ENCODE measurements around the gene CCDC134.
"Not testable (repeated sequence)": the region's sequence is repeated elsewhere in the genome, so short reads cannot be mapped to it uniquely, and the experiment has no call there.

The CCDC134 gene

GRCh38 chr22:41822317-41823057 lies 22.0 kb downstream of the CCDC134 start:
- DNase-seq (ENCODE audit: low spot score) (peak; percentile 86), FAIRE-seq (peak; percentile 86)

DNA sequence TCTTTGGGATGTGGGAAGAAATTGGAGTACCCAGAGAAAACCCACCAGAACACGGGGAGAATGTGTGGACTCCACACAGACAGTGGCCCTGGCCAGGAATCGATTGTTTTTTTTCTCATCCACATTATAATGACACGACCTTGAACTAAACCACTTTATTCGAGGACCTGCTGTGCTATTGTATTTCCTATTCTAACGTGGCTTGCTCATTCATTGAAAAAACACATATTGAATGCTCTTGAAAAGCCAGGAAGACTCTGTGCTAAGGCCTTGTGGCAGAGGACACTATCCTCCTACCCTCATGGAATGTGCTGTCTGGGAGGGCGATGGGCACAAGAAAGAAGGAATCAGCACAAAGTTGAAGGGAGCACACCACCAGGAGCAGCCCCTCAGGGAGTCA lies 23.3 kb downstream of the CCDC134 start:
- no peak for FAIRE-seq
- DNase-seq (ENCODE audit: low spot score): no peak

DNA sequence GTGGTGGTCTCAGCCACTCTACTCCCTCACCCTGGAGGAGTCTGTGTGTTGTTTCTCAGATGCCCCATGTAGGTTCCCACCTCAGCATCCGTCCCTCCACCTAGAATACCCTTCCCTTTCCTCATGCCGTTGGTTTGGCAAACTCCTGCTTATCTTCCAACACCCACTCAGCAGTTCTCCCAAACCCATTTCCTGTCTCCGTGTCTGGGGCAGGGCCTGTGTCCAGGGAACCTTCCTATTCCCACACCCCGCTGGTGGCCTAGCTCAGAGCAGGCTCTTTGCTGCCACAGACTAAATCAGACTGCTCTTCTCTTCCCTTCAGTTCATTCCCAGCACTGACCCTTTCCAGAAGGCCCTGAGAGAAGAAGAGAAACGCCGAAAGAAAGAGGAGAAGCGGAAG lies 24.9 kb downstream of the CCDC134 start:
- DNase-seq (ENCODE audit: low spot score) (no peak), FAIRE-seq (no peak)

GRCh38 chr22:41826021-41826420 lies 25.5 kb downstream of the CCDC134 start:
- DNase-seq (ENCODE audit: low spot score) (no peak), FAIRE-seq (no peak)

DNA sequence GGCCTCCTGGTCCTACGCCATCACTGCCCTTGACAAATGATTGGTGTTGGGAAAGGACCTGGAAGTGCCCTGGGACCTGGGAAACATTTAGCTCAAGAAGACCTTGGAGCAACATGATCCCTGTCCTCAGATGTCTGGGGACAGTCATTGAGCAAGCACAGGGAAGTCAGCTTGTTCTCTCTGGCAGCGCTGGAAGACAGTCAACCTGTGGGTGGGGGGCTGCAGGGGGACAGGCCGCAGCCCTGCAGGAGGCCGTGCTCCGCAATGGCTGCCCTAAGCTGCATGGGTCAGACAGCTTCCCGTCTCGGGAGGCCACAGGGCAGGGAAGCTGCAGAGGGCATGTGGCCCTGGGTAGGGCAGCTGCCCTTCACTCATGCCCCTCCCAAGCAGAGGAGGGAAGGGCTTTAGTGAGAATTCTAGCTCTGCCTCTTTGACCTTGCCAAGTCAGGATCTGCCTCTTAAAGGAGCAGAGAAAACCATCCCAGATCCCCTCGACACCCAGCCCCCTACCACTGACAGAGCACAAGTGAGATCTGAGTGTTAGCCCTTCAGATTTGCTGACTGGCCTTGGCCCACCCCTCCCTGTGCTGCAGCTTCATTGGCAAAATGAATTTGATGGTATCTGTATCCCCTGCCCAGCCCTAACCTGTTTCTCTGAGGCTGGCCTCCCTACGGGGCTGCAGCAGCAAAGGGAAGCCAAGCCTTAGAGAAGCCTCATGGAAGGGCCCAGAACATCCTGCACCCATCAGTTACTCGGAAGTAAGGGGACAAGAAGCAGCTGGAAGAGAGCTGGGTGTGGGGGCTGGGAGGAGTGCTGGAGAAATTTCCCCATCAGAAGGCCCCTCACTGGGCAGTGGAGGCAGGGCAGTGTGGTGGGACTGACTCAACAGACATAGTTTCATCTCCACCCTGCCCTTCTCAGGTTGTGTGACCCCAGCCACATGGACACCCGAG lies 26.2 kb downstream of the CCDC134 start:
- FAIRE-seq: no peak
- no peak for DNase-seq (ENCODE audit: low spot score)

DNA sequence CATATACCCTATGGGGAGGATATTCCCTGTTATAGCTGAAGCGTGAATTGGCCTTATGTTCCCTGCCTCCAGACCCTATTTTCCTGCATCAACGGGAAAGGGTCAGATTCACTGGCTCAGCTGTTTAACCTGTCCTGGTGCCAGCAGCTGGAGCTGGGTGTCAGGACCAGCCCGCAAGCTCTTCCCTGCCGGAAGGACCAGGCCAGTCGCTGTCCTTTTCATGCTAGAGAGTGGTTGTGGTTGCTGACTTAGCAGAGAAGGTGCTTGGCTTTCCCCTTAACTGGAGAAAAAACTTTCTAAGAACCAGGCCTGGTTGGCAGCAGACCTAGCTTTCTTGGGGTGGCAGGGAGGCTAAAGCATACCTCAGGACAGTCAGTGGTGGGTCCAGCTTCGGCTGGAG lies 27.2 kb downstream of the CCDC134 start:
- DNase-seq (ENCODE audit: low spot score) (no peak), FAIRE-seq (no peak)

DNA sequence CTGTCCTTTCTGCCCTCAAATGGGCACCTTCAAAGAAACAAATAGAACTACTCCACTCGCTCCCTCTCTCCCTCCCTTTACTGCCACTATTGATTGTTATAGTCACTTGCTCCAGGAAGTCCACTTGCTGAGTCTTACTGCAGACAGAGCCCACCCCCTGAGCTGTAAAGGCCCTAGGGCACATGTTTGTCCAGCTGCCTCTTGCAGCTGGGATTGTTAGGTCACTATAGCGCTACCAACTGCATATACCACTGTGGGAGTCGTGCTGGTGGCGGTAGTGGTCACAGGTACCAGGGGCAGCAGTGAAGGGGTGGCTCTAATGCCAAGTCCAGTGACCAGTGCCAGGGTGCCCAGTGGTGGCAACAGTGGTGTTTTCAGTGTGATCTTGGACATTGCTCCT lies 28.0 kb downstream of the CCDC134 start:
- no peak for FAIRE-seq
- no peak for DNase-seq (ENCODE audit: low spot score)

DNA sequence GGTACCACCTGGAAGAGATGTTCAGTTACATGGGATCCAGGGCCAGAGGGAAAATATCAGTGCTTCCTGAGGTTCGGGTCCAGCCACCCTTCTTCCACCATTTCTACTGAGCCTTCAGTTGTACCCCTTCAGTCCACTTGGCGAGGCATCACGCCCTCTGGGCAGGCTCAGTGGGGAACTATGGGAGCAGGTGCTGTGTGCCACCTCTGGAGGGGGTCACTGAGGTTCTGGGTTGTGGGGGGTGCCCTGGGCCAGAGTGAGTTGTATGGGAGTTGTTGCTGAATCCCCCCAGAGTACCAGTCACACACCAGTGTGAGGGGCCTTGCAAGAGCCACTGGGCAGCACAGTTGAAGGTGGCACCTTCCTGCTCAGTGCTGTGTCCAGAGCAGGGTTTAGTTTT lies 29.7 kb downstream of the CCDC134 start:
- DNase-seq (ENCODE audit: low spot score): no peak
- no peak for FAIRE-seq

DNA sequence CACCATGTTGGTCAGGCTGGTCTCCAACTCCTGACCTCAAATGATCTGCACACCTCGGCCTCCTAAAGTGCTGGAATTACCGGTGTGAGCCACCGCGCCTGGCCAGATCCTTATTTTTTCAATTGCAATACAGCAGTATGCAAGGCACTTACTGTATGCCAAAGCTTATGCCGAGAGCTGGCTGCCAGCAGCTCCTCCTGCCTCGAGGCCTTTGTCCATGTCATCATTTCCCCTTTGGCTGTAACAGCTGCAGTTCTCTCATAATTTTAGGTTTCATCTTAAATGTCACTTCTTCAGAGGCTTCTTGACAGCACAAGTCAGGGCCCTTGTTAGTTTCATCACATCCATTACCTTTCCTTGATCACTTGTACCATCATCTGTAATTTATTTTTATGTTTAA lies 30.9 kb downstream of the CCDC134 start:
- FAIRE-seq: no peak
- no peak for DNase-seq (ENCODE audit: low spot score)

DNA sequence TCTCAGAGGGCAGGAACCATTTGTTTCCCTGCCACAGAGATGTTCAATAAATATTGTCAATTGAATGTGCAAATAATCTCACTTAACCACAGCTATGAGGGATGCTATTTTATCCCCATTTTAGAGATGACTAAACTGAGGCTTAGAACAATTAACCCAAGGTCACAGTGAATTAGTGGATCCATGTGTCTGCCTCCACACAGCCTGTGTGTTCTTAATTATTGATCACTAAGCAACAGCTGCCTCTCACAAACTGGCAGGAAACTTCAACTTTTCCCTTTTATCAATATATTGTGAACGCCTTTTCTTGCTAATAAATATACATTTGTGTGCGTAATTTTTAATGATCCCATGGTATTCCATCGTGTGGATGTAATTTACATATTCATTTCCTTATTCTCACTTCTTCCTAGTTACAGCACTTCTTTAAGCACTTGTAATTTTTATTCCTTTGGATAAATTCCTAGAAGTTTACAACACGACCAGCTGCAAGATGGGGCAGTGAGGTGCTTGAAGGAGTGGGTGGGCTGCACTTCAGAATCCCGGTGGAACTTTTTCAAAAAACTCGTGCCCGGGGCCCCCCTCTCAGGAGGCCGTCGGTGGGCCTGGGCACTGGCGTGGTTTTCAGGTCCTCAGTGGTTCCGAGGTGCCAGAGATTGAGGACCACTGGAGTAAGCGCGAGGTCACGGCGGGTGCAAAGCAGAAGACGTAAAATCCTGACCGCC lies 31.5 kb downstream of the CCDC134 start:
- FAIRE-seq (no peak), DNase-seq (ENCODE audit: low spot score) (no peak)

DNA sequence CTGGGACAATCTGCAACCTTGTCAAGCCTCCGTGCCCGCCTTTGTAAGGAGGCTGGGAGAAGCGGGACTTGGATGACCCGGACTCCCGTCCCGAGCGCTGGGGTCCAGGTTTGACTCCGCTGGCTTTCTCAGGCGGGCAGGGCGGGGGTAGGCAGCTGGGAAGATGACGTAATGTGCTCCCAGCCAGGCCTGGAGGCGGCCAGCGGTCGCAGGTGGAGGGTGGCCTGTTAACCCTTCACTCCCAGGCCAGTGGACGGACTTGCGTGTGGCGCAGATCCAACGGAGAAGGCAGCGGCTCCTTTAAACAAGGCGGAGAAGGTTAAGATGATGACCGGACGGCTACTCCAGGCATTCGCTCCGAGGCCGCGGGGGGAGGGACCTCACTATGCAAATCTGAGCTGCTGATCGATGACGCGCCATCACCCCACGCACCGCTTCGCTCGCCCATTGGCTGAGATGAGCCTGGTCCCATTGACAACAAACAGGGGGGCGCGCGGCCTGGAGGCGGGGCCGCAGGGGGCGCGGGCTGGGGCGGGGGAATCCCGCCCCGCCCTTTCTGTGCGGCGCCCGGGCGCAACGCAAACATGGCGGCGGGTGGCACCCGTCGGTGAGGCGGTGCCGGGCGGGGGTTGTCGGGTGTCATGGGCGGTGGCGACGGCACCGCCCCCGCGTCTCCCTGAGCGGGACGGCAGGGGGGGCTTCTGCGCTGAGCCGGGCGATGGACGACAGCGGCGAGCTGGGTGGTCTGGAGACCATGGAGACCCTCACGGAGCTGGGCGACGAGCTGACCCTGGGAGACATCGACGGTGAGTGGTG lies 32.3 kb downstream of the CCDC134 start, which contains the start of gene SREBF2:
Gene SREBF2, plus strand, starts transcription at position 553 of the 816 bp plus-strand sequence. Its CDS starts 166 bp downstream, at position 719.
- DNase-seq (ENCODE audit: low spot score) (peak; percentile 99), FAIRE-seq (peak; percentile 86)

GRCh38 chr22:41833369-41834004 lies 33.0 kb downstream of the CCDC134 start:
- DNase-seq (ENCODE audit: low spot score): no peak

DNA sequence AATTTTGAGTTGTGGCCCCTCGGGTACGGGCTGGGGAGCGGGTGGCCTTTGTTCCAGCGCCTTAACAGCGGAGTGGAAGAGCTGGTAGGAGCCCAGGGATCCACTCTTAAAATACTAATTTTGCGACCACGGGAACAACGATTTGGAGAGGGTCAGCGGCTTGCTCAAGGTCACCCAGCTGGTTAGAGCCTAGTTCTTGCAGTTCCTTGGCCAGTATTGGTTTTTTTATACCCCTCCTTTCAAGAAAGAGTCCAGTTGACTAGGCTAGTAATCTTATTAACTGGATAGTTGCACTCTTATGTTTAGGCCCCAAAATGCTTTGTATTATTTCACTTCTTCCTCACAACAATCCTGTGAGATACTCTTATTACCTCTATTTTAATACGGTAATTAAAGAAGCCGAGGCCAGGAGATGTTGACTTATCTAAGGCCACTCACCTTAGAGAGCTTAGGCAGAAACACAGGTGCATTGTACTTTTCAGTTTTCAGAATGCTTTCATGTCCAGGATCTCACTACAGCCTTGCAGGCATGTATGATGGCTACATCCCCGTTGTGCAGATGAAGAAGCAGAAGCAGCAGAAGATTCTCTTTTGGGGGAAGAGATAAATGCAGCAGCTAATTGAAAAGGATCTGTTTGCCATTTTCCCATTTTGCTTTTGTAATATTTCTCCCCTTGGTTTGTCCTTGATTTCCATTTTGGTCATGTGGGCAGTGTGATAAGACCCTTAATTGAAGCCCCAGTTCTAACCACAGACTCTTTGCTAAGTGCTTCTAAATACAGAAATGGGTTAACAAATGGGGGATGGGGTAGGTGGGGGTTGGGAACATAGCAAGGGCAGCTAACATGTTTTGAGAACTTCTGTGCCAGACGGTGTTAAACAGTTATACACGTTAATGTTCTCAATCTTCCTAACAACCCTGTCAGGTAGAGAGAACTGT lies 33.8 kb downstream of the CCDC134 start:
- FAIRE-seq (no peak), DNase-seq (ENCODE audit: low spot score) (no peak)

More at GRCh38 chr22:41833369-41834004, 33.0 kb downstream of the CCDC134 start:
- no peak for FAIRE-seq

DNA sequence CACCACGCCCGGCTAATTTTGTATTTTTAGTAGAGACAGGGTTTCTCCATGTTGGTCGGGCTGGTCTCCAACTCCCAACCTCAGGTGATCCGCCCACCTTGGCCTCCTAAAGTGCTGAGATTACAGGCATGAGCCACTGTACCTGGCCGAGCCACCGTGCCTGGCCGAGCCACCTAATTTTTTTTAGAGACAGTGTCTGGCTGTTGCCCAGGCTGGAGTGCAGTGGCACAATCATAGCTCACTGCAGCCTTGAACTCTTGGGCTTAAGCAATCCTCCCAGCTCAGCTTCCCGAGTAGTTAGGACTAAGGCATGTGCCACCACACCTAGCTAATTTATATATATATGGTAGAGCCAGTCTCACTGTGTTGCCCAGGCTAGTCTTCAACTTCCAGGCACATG lies 35.0 kb downstream of the CCDC134 start:
- not testable (repeated sequence) for DNase-seq (ENCODE audit: low spot score); FAIRE-seq

DNA sequence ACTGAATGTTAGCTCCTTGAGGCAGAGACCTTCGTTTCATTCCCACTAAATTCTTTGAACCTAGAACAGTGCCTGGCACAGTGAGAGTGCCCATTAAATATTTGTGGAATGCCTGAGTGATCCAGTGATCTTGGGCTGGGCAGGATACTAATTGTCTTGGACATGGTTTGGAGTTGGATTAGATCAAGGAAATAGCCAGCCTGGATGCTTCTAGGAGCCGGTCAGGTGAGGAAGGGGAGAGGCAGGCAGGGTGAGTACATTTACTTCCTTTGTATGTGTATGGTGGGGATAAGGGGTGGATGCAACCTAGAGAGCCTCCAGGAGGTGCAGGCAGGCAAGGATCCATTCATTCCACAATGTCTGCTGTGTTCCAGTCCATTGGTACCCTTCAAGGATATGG lies 36.1 kb downstream of the CCDC134 start:
- DNase-seq (ENCODE audit: low spot score) (no peak), FAIRE-seq (no peak)

DNA sequence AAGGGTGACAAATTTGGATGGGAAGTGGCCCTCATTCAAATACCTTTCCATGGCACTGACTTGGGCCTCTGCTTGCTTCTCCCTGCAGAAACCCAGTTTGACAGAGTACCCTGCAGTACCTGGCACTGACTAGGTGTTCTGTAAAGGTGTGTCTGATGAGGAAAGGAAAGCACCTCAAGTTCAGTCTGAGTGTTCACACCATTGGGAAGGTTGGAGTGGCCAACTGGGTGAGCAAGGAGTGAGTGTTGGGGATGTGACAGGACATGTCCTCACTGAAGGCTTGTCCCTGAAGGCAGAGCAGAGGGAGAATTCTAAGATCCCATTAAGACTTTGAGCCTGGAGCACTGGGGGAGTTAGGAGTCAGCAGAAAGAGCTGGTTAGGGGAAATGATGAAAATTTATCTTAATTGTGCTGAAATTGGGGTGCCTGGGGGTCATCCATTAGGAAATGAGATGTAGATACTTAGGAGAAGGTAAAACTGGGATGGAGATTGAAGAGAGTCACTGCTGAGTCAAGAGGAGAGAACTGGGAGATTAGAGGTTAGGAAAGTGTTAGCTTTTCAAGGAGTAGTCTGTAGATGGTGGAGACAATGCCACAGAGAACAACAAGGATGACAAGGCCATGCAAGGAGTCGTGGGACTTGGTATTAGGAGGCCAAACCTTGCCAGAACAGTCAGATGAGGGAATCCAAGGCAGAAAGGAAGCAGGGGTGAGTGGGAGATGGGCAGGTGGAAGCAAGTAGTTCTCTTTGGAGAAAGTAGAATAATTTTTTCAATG lies 38.6 kb downstream of the CCDC134 start:
- DNase-seq (ENCODE audit: low spot score): no peak
- FAIRE-seq: no peak

DNA sequence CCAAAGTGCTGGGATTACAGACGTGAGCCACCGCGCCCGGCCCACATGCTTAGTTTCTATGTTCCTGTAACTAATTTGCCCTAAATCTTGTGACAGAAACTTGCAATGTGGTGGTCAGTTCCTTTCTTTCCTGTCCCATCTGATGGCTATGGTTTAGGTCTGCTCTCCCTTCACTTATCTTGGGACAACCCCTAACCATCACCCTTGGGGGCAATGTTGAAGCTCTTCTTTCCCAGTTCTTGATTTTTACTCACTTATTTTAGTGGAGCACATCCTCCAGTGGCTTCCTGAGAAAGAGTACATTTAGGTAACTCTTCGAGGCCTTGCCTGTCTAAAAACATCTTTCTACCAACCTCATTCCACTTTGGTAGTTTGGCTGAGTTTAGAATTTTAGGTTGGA lies 39.7 kb downstream of the CCDC134 start:
- FAIRE-seq: no peak
- no peak for DNase-seq (ENCODE audit: low spot score)

DNA sequence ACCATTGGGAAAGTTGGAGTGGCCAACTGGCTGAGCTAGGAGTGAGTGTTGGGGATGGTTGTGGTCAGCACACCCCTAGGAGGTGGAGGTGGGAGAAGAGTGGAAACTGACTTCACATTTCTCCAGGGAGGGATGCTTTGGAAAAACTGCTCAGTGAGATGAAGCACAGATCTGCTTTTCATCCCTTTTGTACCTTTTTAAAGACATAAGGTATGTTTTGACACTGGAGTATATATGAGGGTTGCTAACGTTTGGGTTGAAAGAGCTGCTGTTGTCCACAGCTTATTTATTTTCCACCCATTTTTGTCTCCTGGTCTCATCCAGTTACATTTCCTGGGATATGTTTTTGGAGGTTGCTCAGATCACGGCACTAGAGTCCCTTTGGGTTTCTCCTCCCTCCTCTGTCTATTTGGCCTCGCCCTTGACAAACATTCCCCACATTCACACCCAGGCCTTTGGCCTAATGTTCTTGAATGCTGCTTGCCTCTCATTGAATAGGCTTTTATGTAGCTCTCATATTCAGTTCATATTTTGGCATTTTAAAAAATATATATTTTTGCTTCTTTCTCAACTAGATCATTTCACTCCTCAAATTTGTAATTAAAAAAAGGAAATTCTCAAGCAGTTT lies 40.7 kb downstream of the CCDC134 start:
- FAIRE-seq: no peak
- no peak for DNase-seq (ENCODE audit: low spot score)
